Measurements from ENCODE around the gene LHB. TPM values are rescaled to one million over a fixed set of nuclear protein-coding genes. Genes with fewer than 3 reads are reported as not detected.
"Not testable (repeated sequence)": the region's sequence is repeated elsewhere in the genome, so short reads cannot be mapped to it uniquely, and the experiment has no call there.

The LHB gene
- total and polyA plus RNA-seq, 2 donors (not counting 1 experiment from before 2014, with no cell fraction given), result 1.1 to 4.7 TPM

GRCh38 chr19:49038111-49038510, 21.2 kb upstream of the LHB start:
- 100% methylated on average over 1 of the region's 8 CpGs for WGBS (ENCODE audit: insufficient coverage)
- ATAC-seq (ENCODE audit: low read depth); H3K9me3 Mint-ChIP-seq (ENCODE audit: insufficient read depth): not testable (repeated sequence)

DNA sequence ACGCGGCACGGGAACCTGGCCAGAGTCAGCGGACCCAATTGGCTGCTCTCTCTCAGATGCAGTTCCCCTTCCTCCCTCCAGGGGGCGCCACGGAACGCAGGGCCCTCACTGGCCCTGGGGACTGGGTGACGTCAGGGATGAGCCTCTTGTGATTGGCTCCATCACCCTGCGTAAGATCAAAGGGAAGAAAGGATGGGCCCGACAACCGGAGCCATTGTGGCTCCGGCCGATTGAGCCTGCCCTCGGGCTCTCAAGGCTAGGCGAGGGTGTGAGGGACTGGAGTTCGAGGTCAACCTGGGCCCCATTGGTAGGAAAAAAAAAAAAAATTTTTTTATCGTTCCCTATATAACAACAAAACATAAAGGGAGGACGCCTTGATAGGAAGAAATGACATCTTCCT, 19.9 kb upstream of the LHB start, which contains the start of gene CGB1:
Gene CGB1 (minus strand): TSS at position 81 of the 400 bp plus-strand sequence. CDS start 184 bp downstream, outside the sequence.
- H3K4me1 Mint-ChIP-seq; ATAC-seq (ENCODE audit: low read depth); POLR2A ChIA-PET; H2AFZ ChIP-seq (ENCODE audit: insufficient read depth, low read depth, low read length, poor library complexity, severe bottlenecking); H3K27me3 Mint-ChIP-seq; CTCF ChIA-PET; intact Hi-C loops (cut with micrococcal nuclease); H3K79me2 ChIP-seq (ENCODE audit: control insufficient read depth, insufficient read depth, low read length); H4K20me1 ChIP-seq (ENCODE audit: control insufficient read depth, insufficient read depth, low read length, poor library complexity, severe bottlenecking); H3K4me3 Mint-ChIP-seq; H3K9ac ChIP-seq (ENCODE audit: low read length); H3K4me2 ChIP-seq (replicated peaks; ENCODE audit: low read depth, low read length, poor library complexity, severe bottlenecking); H3K27me3 ChIP-seq (replicated peaks in 1 of 4; ENCODE audit: control extremely low read depth in 1 of 4, control insufficient read depth in 3 of 4, insufficient read depth in 4 of 4, low read length in 3 of 4); H3K9me3 ChIP-seq (ENCODE audit: control extremely low read depth in 1 of 3, control insufficient read depth in 2 of 3, insufficient read depth in 1 of 3, low read length in 2 of 3); H3K4me3 ChIP-seq (ENCODE audit: control extremely low read depth in 1 of 5, extremely low read depth in 1 of 5, insufficient read depth in 1 of 5, low read depth in 2 of 5, low read length in 4 of 5); H3K27ac ChIP-seq (ENCODE audit: low read length in 2 of 2); H3K9me3 Mint-ChIP-seq (ENCODE audit: insufficient read depth); H3K4me1 ChIP-seq (ENCODE audit: control insufficient read depth in 2 of 2, insufficient read depth in 2 of 2, low read length in 2 of 2); H3K36me3 ChIP-seq (replicated peaks in 1 of 2; ENCODE audit: control extremely low read depth in 1 of 2, control insufficient read depth in 1 of 2, extremely low read depth in 1 of 2, insufficient read depth in 2 of 2, low read length in 1 of 2): not testable (repeated sequence)
- peak; percentile 22 for DNase-seq
- TF ChIP-seq, protein P1, sequence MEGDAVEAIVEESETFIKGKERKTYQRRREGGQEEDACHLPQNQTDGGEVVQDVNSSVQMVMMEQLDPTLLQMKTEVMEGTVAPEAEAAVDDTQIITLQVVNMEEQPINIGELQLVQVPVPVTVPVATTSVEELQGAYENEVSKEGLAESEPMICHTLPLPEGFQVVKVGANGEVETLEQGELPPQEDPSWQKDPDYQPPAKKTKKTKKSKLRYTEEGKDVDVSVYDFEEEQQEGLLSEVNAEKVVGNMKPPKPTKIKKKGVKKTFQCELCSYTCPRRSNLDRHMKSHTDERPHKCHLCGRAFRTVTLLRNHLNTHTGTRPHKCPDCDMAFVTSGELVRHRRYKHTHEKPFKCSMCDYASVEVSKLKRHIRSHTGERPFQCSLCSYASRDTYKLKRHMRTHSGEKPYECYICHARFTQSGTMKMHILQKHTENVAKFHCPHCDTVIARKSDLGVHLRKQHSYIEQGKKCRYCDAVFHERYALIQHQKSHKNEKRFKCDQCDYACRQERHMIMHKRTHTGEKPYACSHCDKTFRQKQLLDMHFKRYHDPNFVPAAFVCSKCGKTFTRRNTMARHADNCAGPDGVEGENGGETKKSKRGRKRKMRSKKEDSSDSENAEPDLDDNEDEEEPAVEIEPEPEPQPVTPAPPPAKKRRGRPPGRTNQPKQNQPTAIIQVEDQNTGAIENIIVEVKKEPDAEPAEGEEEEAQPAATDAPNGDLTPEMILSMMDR (IDR thresholded peaks at IDR 0.05), result peak; percentile 43
- peak within 1 kb of the TSS; percentile 26 for H3K27ac Mint-ChIP-seq
- 49% methylated on average over 9 of the region's 18 CpGs for WGBS (ENCODE audit: insufficient coverage)

More at GRCh38 chr19:49038111-49038510, 21.2 kb upstream of the LHB start:
- H3K27ac ChIP-seq (ENCODE audit: low read length in 2 of 2); H3K27me3 ChIP-seq (replicated peaks in 1 of 4; ENCODE audit: control extremely low read depth in 1 of 4, control insufficient read depth in 3 of 4, insufficient read depth in 4 of 4, low read length in 3 of 4); H3K4me1 Mint-ChIP-seq; DNase-seq; H3K4me2 ChIP-seq (replicated peaks; ENCODE audit: low read depth, low read length, poor library complexity, severe bottlenecking); H2AFZ ChIP-seq (ENCODE audit: insufficient read depth, low read depth, low read length, poor library complexity, severe bottlenecking); H3K4me3 ChIP-seq (ENCODE audit: control extremely low read depth in 1 of 5, extremely low read depth in 1 of 5, insufficient read depth in 1 of 5, low read depth in 2 of 5, low read length in 4 of 5); H3K27ac Mint-ChIP-seq; H4K20me1 ChIP-seq (ENCODE audit: control insufficient read depth, insufficient read depth, low read length, poor library complexity, severe bottlenecking); POLR2A ChIA-PET; intact Hi-C loops (cut with micrococcal nuclease); H3K4me1 ChIP-seq (ENCODE audit: control insufficient read depth in 2 of 2, insufficient read depth in 2 of 2, low read length in 2 of 2); H3K79me2 ChIP-seq (ENCODE audit: control insufficient read depth, insufficient read depth, low read length); H3K36me3 ChIP-seq (replicated peaks in 1 of 2; ENCODE audit: control extremely low read depth in 1 of 2, control insufficient read depth in 1 of 2, extremely low read depth in 1 of 2, insufficient read depth in 2 of 2, low read length in 1 of 2); H3K9me3 ChIP-seq (ENCODE audit: control extremely low read depth in 1 of 3, control insufficient read depth in 2 of 3, insufficient read depth in 1 of 3, low read length in 2 of 3); H3K4me3 Mint-ChIP-seq; H3K9ac ChIP-seq (ENCODE audit: low read length): not testable (repeated sequence)
- CTCF ChIA-PET, result interaction anchor here (0.6 kb wide), 1 partner anchor 34 kb away, joined by 3 read pairs; no protein-coding TSS in a partner anchor
- peaks cover 11% of the 10 kb centered on the region for H3K27me3 Mint-ChIP-seq

All from B cell (primary cell).